Measurements from ENCODE around the gene CCDC30.
"Not testable (repeated sequence)": the region's sequence is repeated elsewhere in the genome, so short reads cannot be mapped to it uniquely, and the experiment has no call there.

The CCDC30 gene

GRCh38 chr1:42454403-42454802 is 8.7 kb upstream of the CCDC30 start:
- DNase-seq = no peak

- DNase-seq = peak; percentile 89
Observed at GRCh38 chr1:42456010-42456753, 6.9 kb upstream of the CCDC30 start, which contains the start of the genes PPCS and ZMYND12. Gene PPCS, plus strand, starts transcription at chr1:42456543. Its CDS starts 23 bp downstream, at chr1:42456566. Gene ZMYND12, minus strand, starts transcription at chr1:42456022. Its CDS starts 25 bp downstream, at chr1:42455997.

GRCh38 chr1:42456754-42457089 is 6.4 kb upstream of the CCDC30 start:
- peak; percentile 53 for DNase-seq

GRCh38 chr1:42461196-42461595 is 1.9 kb upstream of the CCDC30 start:
- no peak for DNase-seq

GRCh38 chr1:42463921-42464320 is 835 bp downstream of the CCDC30 start:
- DNase-seq = no peak

- DNase-seq = no peak
Observed at GRCh38 chr1:42466030-42466429, 2.9 kb downstream of the CCDC30 start.

- DNase-seq = no peak
Observed at GRCh38 chr1:42469727-42470126, 6.6 kb downstream of the CCDC30 start.

GRCh38 chr1:42476605-42477004 is 13.5 kb downstream of the CCDC30 start:
- no peak for DNase-seq

GRCh38 chr1:42477354-42477753 is 14.3 kb downstream of the CCDC30 start:
- DNase-seq = not testable (repeated sequence)

- no peak for DNase-seq
Observed at GRCh38 chr1:42477775-42478174, 14.7 kb downstream of the CCDC30 start.

- DNase-seq = no peak
Observed at GRCh38 chr1:42479621-42480020, 16.5 kb downstream of the CCDC30 start.

GRCh38 chr1:42480921-42481320 is 17.8 kb downstream of the CCDC30 start:
- no peak for DNase-seq

GRCh38 chr1:42482635-42483153 is 19.6 kb downstream of the CCDC30 start:
- no peak for DNase-seq

GRCh38 chr1:42484382-42484781 is 21.3 kb downstream of the CCDC30 start:
- DNase-seq = no peak

GRCh38 chr1:42490237-42490636 is 27.2 kb downstream of the CCDC30 start:
- DNase-seq = no peak

- not testable (repeated sequence) for DNase-seq
Observed at GRCh38 chr1:42502031-42502430, 38.9 kb downstream of the CCDC30 start.

- DNase-seq = no peak
Observed at GRCh38 chr1:42504535-42505128, 41.5 kb downstream of the CCDC30 start.

GRCh38 chr1:42506576-42506975 is 43.5 kb downstream of the CCDC30 start:
- DNase-seq = no peak

GRCh38 chr1:42511581-42512155 is 48.6 kb downstream of the CCDC30 start:
- DNase-seq = not testable (repeated sequence)

GRCh38 chr1:42518908-42519307 is 55.8 kb downstream of the CCDC30 start:
- DNase-seq = no peak

GRCh38 chr1:42523171-42523570 is 60.1 kb downstream of the CCDC30 start:
- DNase-seq = no peak

GRCh38 chr1:42524330-42524729 is 61.2 kb downstream of the CCDC30 start:
- no peak for DNase-seq

GRCh38 chr1:42529724-42530181 is 66.7 kb downstream of the CCDC30 start:
- DNase-seq = no peak

GRCh38 chr1:42531043-42531442 is 68.0 kb downstream of the CCDC30 start:
- no peak for DNase-seq

Data from activated CD4-positive, alpha-beta T cell treated with anti-CD3 and anti-CD28 coated beads, Interleukin-2, amount 50 U/mL, for 1 hour (primary cell).